HepG2 (cell line): ENCODE results near the gene L3MBTL4. TPM values are rescaled to one million over a fixed set of nuclear protein-coding genes. Genes with fewer than 3 reads are reported as not detected.

Experiments used
- CTCF ChIP-seq: sonication (generic); formaldehyde crosslinking; IDR thresholded peaks from 2 replicates; pipeline ENCODE4 v1.5.0; 2020; ENCODE audit warnings: mild to moderate bottlenecking, missing genetic modification reagents, moderate library complexity
- DZIP1 ChIP-seq: sonication (generic); formaldehyde crosslinking; IDR thresholded peaks from 2 replicates; pipeline ENCODE4 v1.5.0; 2020; ENCODE audit warnings: mild to moderate bottlenecking, missing genetic modification reagents
- NR2C2 ChIP-seq: sonication (generic); formaldehyde crosslinking; IDR thresholded peaks from 2 replicates; pipeline ENCODE4 v1.4.0; 2020; ENCODE audit warnings: missing genetic modification reagents, mild to moderate bottlenecking, moderate library complexity, borderline replicate concordance
- RERE ChIP-seq: IDR thresholded peaks from 2 replicates; pipeline ENCODE4 v1.6.1; 2016; ENCODE audit warnings: low read depth, missing genetic modification reagents, missing compliant biosample characterization
- STAT6 ChIP-seq: sonication (generic); formaldehyde crosslinking; IDR thresholded peaks from 2 replicates; pipeline ENCODE4 v1.4.0; 2020; ENCODE audit warnings: missing genetic modification reagents, mild to moderate bottlenecking, borderline replicate concordance
- ZNF678 ChIP-seq: sonication (generic); formaldehyde crosslinking; IDR thresholded peaks from 2 replicates; pipeline ENCODE4 v1.4.0; 2020; ENCODE audit warnings: mild to moderate bottlenecking, missing genetic modification reagents
- ZSCAN22 ChIP-seq: sonication (generic); formaldehyde crosslinking; IDR thresholded peaks from 2 replicates; pipeline ENCODE4 v1.4.0; 2020; ENCODE audit warnings: mild to moderate bottlenecking, missing genetic modification reagents
- polyA plus RNA-seq, 8 experiments: library from polyadenylated mRNA; depleted of rRNA in 3 of 8; stranded (reverse) in 7 of 8; unstranded in 1 of 8; fragments of >200 nt; fragmentation: Illumina TruSeq in 4 of 8; extraction: Trizol in 4 of 8; gene quantifications; 2 replicates each; pipeline versions ENCODE4 v1.2.1 to v1.2.3, GENCODE V29; 2011 to 2016; ENCODE audit warnings: low read depth in 4 of 8, missing spikeins in 1 of 8, mixed read lengths in 1 of 8; ENCODE audit not compliant: insufficient read depth in 1 of 8
- total RNA-seq, 5 experiments: library from RNA; depleted of rRNA; stranded (reverse); fragments of >200 nt; fragmentation: Illumina TruSeq; extraction: Trizol; gene quantifications; 2 replicates each; pipeline ENCODE4 v1.2.3, GENCODE V29; 2016; ENCODE audit warnings: low read depth in 1 of 5
- TF ChIP-seq, protein P1 (sequence below): sonication (generic); formaldehyde crosslinking; IDR thresholded peaks from 2 replicates; pipeline ENCODE4 v1.5.0; 2020; ENCODE audit warnings: missing genetic modification reagents
- TF ChIP-seq, protein P2 (sequence below): sonication (generic); formaldehyde crosslinking; IDR thresholded peaks from 2 replicates; pipeline ENCODE4 v1.8.0; 2022; ENCODE audit warnings: missing genetic modification reagents, mild to moderate bottlenecking, moderate library complexity, borderline replicate concordance

L3MBTL4 gene
- total and polyA plus RNA-seq, 2 of the 13 experiments (the other 11 are each of a cell fraction or from before 2014, with no cell fraction given) = 10.8 to 13.3 TPM

- TF ChIP-seq RERE (CRISPR knock-in tag) (no peak), CTCF (CRISPR knock-in tag) (peak; percentile 25; the same call in 1 of the 2 replicates), ZNF678 (CRISPR knock-in tag) (no peak), STAT6 (CRISPR knock-in tag) (no peak), DZIP1 (CRISPR knock-in tag) (no peak), ZSCAN22 (no peak), NR2C2 (CRISPR knock-in tag) (0 out of 2 replicates have a peak, but pooled peaks have one; percentile 26)
- TF ChIP-seq, protein P1, sequence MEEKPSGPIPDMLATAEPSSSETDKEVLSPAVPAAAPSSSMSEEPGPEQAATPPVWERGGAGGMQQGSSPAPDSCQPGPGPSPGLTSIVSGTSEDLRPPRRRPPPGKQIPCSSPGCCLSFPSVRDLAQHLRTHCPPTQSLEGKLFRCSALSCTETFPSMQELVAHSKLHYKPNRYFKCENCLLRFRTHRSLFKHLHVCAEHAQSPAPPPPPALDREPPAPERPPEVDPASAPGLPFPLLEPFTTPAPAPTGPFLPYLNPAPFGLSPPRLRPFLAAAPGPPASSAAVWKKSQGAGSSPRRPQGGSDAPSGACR (CRISPR knock-in tag) = no peak
- TF ChIP-seq, protein P2, sequence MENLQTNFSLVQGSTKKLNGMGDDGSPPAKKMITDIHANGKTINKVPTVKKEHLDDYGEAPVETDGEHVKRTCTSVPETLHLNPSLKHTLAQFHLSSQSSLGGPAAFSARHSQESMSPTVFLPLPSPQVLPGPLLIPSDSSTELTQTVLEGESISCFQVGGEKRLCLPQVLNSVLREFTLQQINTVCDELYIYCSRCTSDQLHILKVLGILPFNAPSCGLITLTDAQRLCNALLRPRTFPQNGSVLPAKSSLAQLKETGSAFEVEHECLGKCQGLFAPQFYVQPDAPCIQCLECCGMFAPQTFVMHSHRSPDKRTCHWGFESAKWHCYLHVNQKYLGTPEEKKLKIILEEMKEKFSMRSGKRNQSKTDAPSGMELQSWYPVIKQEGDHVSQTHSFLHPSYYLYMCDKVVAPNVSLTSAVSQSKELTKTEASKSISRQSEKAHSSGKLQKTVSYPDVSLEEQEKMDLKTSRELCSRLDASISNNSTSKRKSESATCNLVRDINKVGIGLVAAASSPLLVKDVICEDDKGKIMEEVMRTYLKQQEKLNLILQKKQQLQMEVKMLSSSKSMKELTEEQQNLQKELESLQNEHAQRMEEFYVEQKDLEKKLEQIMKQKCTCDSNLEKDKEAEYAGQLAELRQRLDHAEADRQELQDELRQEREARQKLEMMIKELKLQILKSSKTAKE = peak; percentile 92
Observed at GRCh38 chr18:6370886-6371635, 43.6 kb downstream of the L3MBTL4 start (continued).
